Naive thymus-derived CD4-positive, alpha-beta T cell (primary cell): ENCODE results near the gene TIMM21. TPM values are rescaled to one million over a fixed set of nuclear protein-coding genes. Genes with fewer than 3 reads are reported as not detected.

ENCODE experiments used
- ATAC-seq: fragments of 150-1000 bp; cut with Tn5 transposase; 2 replicates; pipeline ENCODE4 v1.10.0; 2021; ENCODE audit warnings: mild to moderate bottlenecking, moderate library complexity
- CTCF ChIA-PET: fragments of 350-600 bp; sonication (Branson Sonifier 250); formaldehyde crosslinking; loops from one replicate; lab custom pipeline; 2021; ENCODE audit warnings: antibody characterized with exemption; lab: Charles Lee
- POLR2A ChIA-PET: fragments of 350-600 bp; sonication (Branson Sonifier 250); formaldehyde crosslinking; loops from one replicate; lab custom pipeline; 2021; ENCODE audit warnings: antibody characterized with exemption, inconsistent platforms; lab: Charles Lee
- DNase-seq, 9 donors: peaks; one replicate each; pipeline versions ENCODE4 v3.0.0 to v3.0.0-alpha.2; 2020 to 2022; ENCODE audit warnings: mixed read lengths in 1 of 9
- H3K27ac ChIP-seq: one replicate; pipeline ENCODE4 v1.7.0; 2013; ENCODE audit warnings: mild to moderate bottlenecking, low read depth, low read length, moderate library complexity
- H3K27me3 ChIP-seq, 2 donors: one replicate each; pipeline ENCODE4 v1.7.0; 2013; ENCODE audit warnings: low read length in 2 of 2, mild to moderate bottlenecking in 2 of 2, moderate library complexity in 2 of 2; ENCODE audit not compliant: control insufficient read depth in 2 of 2, insufficient read depth in 2 of 2
- H3K36me3 ChIP-seq, 3 experiments: 1 replicate in 2 of 3; 2 replicates in 1 of 3; pipeline ENCODE4 v1.7.0; 2013; ENCODE audit warnings: low read length in 3 of 3, mild to moderate bottlenecking in 3 of 3, moderate library complexity in 1 of 3; ENCODE audit not compliant: insufficient read depth in 3 of 3, control insufficient read depth in 2 of 3
- H3K4me1 ChIP-seq, 2 donors: one replicate each; pipeline ENCODE4 v1.7.0; 2013; ENCODE audit warnings: low read length in 2 of 2, mild to moderate bottlenecking in 2 of 2, moderate library complexity in 1 of 2; ENCODE audit not compliant: control insufficient read depth in 2 of 2, insufficient read depth in 2 of 2
- H3K4me3 ChIP-seq: 2 replicates; pipeline ENCODE4 v1.7.0; 2013; ENCODE audit warnings: mild to moderate bottlenecking, low read length
- H3K9me3 ChIP-seq, 3 experiments: 1 replicate in 2 of 3; 2 replicates in 1 of 3; pipeline ENCODE4 v1.7.0; 2013; ENCODE audit warnings: low read length in 3 of 3; ENCODE audit not compliant: control insufficient read depth in 2 of 3
- H3K27ac Mint-ChIP-seq, 9 donors: one replicate each; pipeline ENCODE4 v1.8.0; 2020 to 2022; ENCODE audit warnings: mixed read lengths in 9 of 9, mild to moderate bottlenecking in 8 of 9, moderate library complexity in 5 of 9, inconsistent platforms in 2 of 9
- H3K27me3 Mint-ChIP-seq, 5 donors: one replicate each; pipeline ENCODE4 v1.8.0; 2021 to 2022; ENCODE audit warnings: mixed read lengths in 5 of 5, mild to moderate bottlenecking in 1 of 5
- H3K36me3 Mint-ChIP-seq, 5 donors: one replicate each; pipeline ENCODE4 v1.8.0; 2020 to 2022; ENCODE audit warnings: mixed read lengths in 5 of 5, mild to moderate bottlenecking in 3 of 5, inconsistent platforms in 1 of 5
- H3K4me1 Mint-ChIP-seq, 7 donors: one replicate each; pipeline ENCODE4 v1.8.0; 2020 to 2022; ENCODE audit warnings: mixed read lengths in 7 of 7, mild to moderate bottlenecking in 3 of 7, inconsistent platforms in 1 of 7
- H3K4me3 Mint-ChIP-seq, 10 donors: one replicate each; pipeline ENCODE4 v1.8.0; 2020 to 2022; ENCODE audit warnings: mild to moderate bottlenecking in 10 of 10, mixed read lengths in 10 of 10, moderate library complexity in 6 of 10, inconsistent platforms in 2 of 10
- H3K9me3 Mint-ChIP-seq, 11 donors: one replicate each; pipeline ENCODE4 v1.8.0; 2020 to 2022; ENCODE audit warnings: mixed read lengths in 11 of 11, mild to moderate bottlenecking in 4 of 11, inconsistent platforms in 1 of 11, moderate library complexity in 1 of 11
- intact Hi-C, 2 donors: fragments of 100-400 bp; cut with micrococcal nuclease; formaldehyde crosslinking; loops; one replicate each; pipeline ENCODE4 v1.15.1; 2023
- polyA plus RNA-seq, 2 donors: library from polyadenylated mRNA; unstranded; fragments of 300-500 nt; fragmentation: Illumina TruSeq; gene quantifications; one replicate each; pipeline ENCODE4 v1.2.3, GENCODE V29; 2021
- total RNA-seq, 6 experiments: library from RNA in 5 of 6; stranded (reverse) in 5 of 6; gene quantifications; 1 replicate in 5 of 6; 2 replicates in 1 of 6; pipeline ENCODE4 v1.2.3 and lab custom pipeline; 2021 to 2026

TIMM21 gene
- total and polyA plus RNA-seq, 7 experiments from 2014 or later = 9.7 to 30.2 (median 25.8) TPM

- Mint-ChIP-seq H3K27ac (no peak overlapping the region), H3K4me1 (no peaks in the 10 kb centered on the region), H3K27me3 (peaks cover 8 to 39% (median 17%) of the 10 kb centered on the region in 5 donors), H3K4me3 (no peak overlapping the region), H3K36me3 (no peaks in the 10 kb centered on the region), H3K9me3 (no peaks in the 10 kb centered on the region)
- Histone ChIP-seq H3K4me3 (no peak overlapping the region), H3K27ac (no peak overlapping the region), H3K36me3 (no peaks in the 10 kb centered on the region), H3K9me3 (no peaks in the 10 kb centered on the region), H3K27me3 (peaks cover 0 to 2% of the 10 kb centered on the region in 2 donors), H3K4me1 (no peaks in the 10 kb centered on the region)
- intact Hi-C loops = no loop called here
- POLR2A ChIA-PET = no interaction called here
- DNase-seq (no peak), ATAC-seq (no peak)
- CTCF ChIA-PET = no interaction called here
Measured at GRCh38 chr18:74190086-74190485, 41.8 kb downstream of the TIMM21 start.

- H3K9me3 Mint-ChIP-seq = no peaks in the 10 kb centered on the region
- no peak overlapping the region for H3K27ac Mint-ChIP-seq
- H3K36me3 Mint-ChIP-seq = no peaks in the 10 kb centered on the region
- intact Hi-C loops = no loop called here
- Histone ChIP-seq H3K4me3 (no peak overlapping the region), H3K36me3 (no peaks in the 10 kb centered on the region), H3K9me3 (no peaks in the 10 kb centered on the region), H3K27me3 (peaks cover 0 to 2% of the 10 kb centered on the region in 2 donors), H3K27ac (no peak overlapping the region), H3K4me1 (no peaks in the 10 kb centered on the region)
- H3K4me3 Mint-ChIP-seq = no peak overlapping the region
- ChIA-PET CTCF (interaction anchor here (0.8 to 1.2 kb wide), 2 partner anchors 301 to 302 kb away, joined by 3 read pairs; no protein-coding TSS in a partner anchor), POLR2A (no interaction called here)
- peaks cover 0 to 7% (median 0%) of the 10 kb centered on the region in 7 donors for H3K4me1 Mint-ChIP-seq
- no peak for ATAC-seq
- DNase-seq = no peak
- peaks cover 6 to 39% (median 14%) of the 10 kb centered on the region in 5 donors for H3K27me3 Mint-ChIP-seq
Measured at GRCh38 chr18:74191577-74191976, 43.3 kb downstream of the TIMM21 start.

- H3K9me3 ChIP-seq = no peaks in the 10 kb centered on the region
- H3K4me1 ChIP-seq = no peaks in the 10 kb centered on the region
- peaks cover 0 to 2% of the 10 kb centered on the region in 2 donors for H3K27me3 ChIP-seq
- Mint-ChIP-seq H3K27me3 (peaks cover 4 to 21% (median 7%) of the 10 kb centered on the region in 5 donors), H3K9me3 (no peaks in the 10 kb centered on the region), H3K4me3 (no peak overlapping the region), H3K4me1 (peaks cover 0 to 7% (median 0%) of the 10 kb centered on the region in 7 donors), H3K36me3 (no peaks in the 10 kb centered on the region), H3K27ac (no peak overlapping the region)
- no peak overlapping the region for H3K4me3 ChIP-seq
- no peak overlapping the region for H3K27ac ChIP-seq
- POLR2A ChIA-PET = interaction anchor here (0.6 kb wide), 1 partner anchor 356 kb away, joined by 4 read pairs; no protein-coding TSS in a partner anchor
- ATAC-seq (no peak), DNase-seq (no peak)
- CTCF ChIA-PET = interaction anchor here (1.0 to 1.4 kb wide), 2 partner anchors 147 to 357 kb away, joined by 5 to 9 read pairs; no protein-coding TSS in a partner anchor
- H3K36me3 ChIP-seq = no peaks in the 10 kb centered on the region
- intact Hi-C loops = loop anchor here in 1 of 2 donors (5.0 kb wide), 1 partner anchor 98 kb away; the partner anchor contains the start of gene CYB5A
Measured at GRCh38 chr18:74194691-74195090, 46.4 kb downstream of the TIMM21 start.

GRCh38 chr18:74196220-74197119 lies 48.1 kb downstream of the TIMM21 start:
- Histone ChIP-seq H3K9me3 (no peaks in the 10 kb centered on the region), H3K27ac (peak overlapping the region; percentile 63), H3K36me3 (no peaks in the 10 kb centered on the region), H3K4me3 (peak overlapping the region; percentile 55), H3K4me1 (no peaks in the 10 kb centered on the region), H3K27me3 (no peaks in the 10 kb centered on the region)
- no peaks in the 10 kb centered on the region for H3K9me3 Mint-ChIP-seq
- peaks cover 0 to 7% (median 0%) of the 10 kb centered on the region in 7 donors for H3K4me1 Mint-ChIP-seq
- intact Hi-C loops = loop anchor here (1.0 to 5.0 kb wide), 8 partner anchors 48 to 356 kb away; partner anchors contain the start of genes TIMM21 (in 2 of the 2) and CYB5A (in 1 of the 2)
- no peaks in the 10 kb centered on the region for H3K36me3 Mint-ChIP-seq
- peaks cover 1 to 11% (median 2%) of the 10 kb centered on the region in 5 donors for H3K27me3 Mint-ChIP-seq
- DNase-seq (peak in 7 of 9 donors; percentile 51 to 80 (median 71)), ATAC-seq (peak; percentile 95)
- CTCF ChIA-PET = interaction anchor here (0.9 to 3.2 kb wide), 7 partner anchors 141 to 355 kb away, joined by 3 to 18 read pairs (median 3); no protein-coding TSS in a partner anchor
- peak overlapping the region; percentile 63 to 90 (median 86) for H3K4me3 Mint-ChIP-seq
- peak overlapping the region in 8 of 9 donors; percentile 51 to 90 (median 79) for H3K27ac Mint-ChIP-seq
- POLR2A ChIA-PET = interaction anchor here (0.6 to 0.7 kb wide), 2 partner anchors 11 to 99 kb away, joined by 3 read pairs; no protein-coding TSS in a partner anchor

- H3K4me1 ChIP-seq = no peaks in the 10 kb centered on the region
- Mint-ChIP-seq H3K4me1 (peaks cover 0 to 7% (median 0%) of the 10 kb centered on the region in 7 donors), H3K4me3 (no peak overlapping the region), H3K27ac (no peak overlapping the region), H3K27me3 (peaks cover 0 to 10% (median 0%) of the 10 kb centered on the region in 5 donors), H3K9me3 (no peaks in the 10 kb centered on the region), H3K36me3 (no peaks in the 10 kb centered on the region)
- intact Hi-C loops = loop anchor here in 1 of 2 donors (2.0 to 5.0 kb wide), 2 partner anchors 49 to 94 kb away; partner anchors contain the start of genes CYB5A and TIMM21
- POLR2A ChIA-PET = no interaction called here
- no peaks in the 10 kb centered on the region for H3K27me3 ChIP-seq
- no peaks in the 10 kb centered on the region for H3K9me3 ChIP-seq
- DNase-seq (no peak), ATAC-seq (no peak)
- CTCF ChIA-PET = interaction anchor here (0.5 to 3.2 kb wide), 11 partner anchors 11 to 354 kb away, joined by 3 to 18 read pairs (median 4); no protein-coding TSS in a partner anchor
- no peak overlapping the region for H3K4me3 ChIP-seq
- no peak overlapping the region for H3K27ac ChIP-seq
- H3K36me3 ChIP-seq = no peaks in the 10 kb centered on the region
Measured at GRCh38 chr18:74197705-74198341, 49.5 kb downstream of the TIMM21 start.

- Histone ChIP-seq H3K4me1 (no peaks in the 10 kb centered on the region), H3K9me3 (no peaks in the 10 kb centered on the region), H3K4me3 (no peak overlapping the region), H3K27me3 (no peaks in the 10 kb centered on the region), H3K36me3 (no peaks in the 10 kb centered on the region), H3K27ac (no peak overlapping the region)
- CTCF ChIA-PET = interaction anchor here (0.6 to 3.2 kb wide), 7 partner anchors 68 to 352 kb away, joined by 3 to 18 read pairs (median 4); no protein-coding TSS in a partner anchor
- peaks cover 0 to 10% (median 0%) of the 10 kb centered on the region in 5 donors for H3K27me3 Mint-ChIP-seq
- DNase-seq (no peak), ATAC-seq (no peak)
- intact Hi-C loops = loop anchor here in 1 of 2 donors (5.0 kb wide), 1 partner anchor 94 kb away; the partner anchor contains the start of gene CYB5A
- POLR2A ChIA-PET = interaction anchor here (0.7 kb wide), 1 partner anchor 354 kb away, joined by 3 read pairs; no protein-coding TSS in a partner anchor
- no peak overlapping the region for H3K4me3 Mint-ChIP-seq
- peaks cover 0 to 7% (median 0%) of the 10 kb centered on the region in 7 donors for H3K4me1 Mint-ChIP-seq
- H3K27ac Mint-ChIP-seq = no peak overlapping the region
- no peaks in the 10 kb centered on the region for H3K36me3 Mint-ChIP-seq
- H3K9me3 Mint-ChIP-seq = no peaks in the 10 kb centered on the region
Measured at GRCh38 chr18:74198453-74198852, 50.1 kb downstream of the TIMM21 start.
